OCI-LY7 (cell line): ENCODE results near the gene PRKAG2. TPM values are rescaled to one million over a fixed set of nuclear protein-coding genes. Genes with fewer than 3 reads are reported as not detected.

Source experiments
- BruUV-seq: library from RNA; stranded (reverse); fragments of 400-500 nt; replicated peaks from 2 replicates; lab custom pipeline; 2021; lab: Mats Ljungman, UMichigan
- CTCF ChIA-PET: fragments of 300-600 bp; sonication (Branson Sonifier 250); formaldehyde crosslinking; loops from one replicate; lab custom pipeline; 2022; ENCODE audit warnings: antibody characterized with exemption; ENCODE audit not compliant: unreplicated experiment; lab: Charles Lee
- POLR2A ChIA-PET: fragments of 300-600 bp; sonication (Branson Sonifier 250); formaldehyde crosslinking; loops from one replicate; lab custom pipeline; 2022; ENCODE audit warnings: antibody characterized with exemption; lab: Charles Lee
- DNase-seq: peaks from one replicate; pipeline ENCODE4 v3.0.0-alpha.2; 2015; ENCODE audit warnings: low spot score
- H2AFZ ChIP-seq: fragments of 200-600 bp; sonication (generic), shearing (Covaris generic); 2 replicates; pipeline ENCODE4 v1.6.1; 2014; ENCODE audit warnings: mild to moderate bottlenecking, antibody characterized with exemption, low read length, moderate library complexity
- H3K27ac ChIP-seq: fragments of 200-600 bp; sonication (generic); 2 replicates; pipeline ENCODE4 v1.5.1; 2014; ENCODE audit warnings: mixed run types, low read depth, mild to moderate bottlenecking, moderate library complexity, low read length, inconsistent platforms; ENCODE audit not compliant: poor library complexity, severe bottlenecking
- H3K36me3 ChIP-seq: fragments of 200-600 bp; sonication (generic); 2 replicates; pipeline ENCODE4 v1.6.1; 2014; ENCODE audit warnings: mild to moderate bottlenecking, antibody characterized with exemption, low read length, moderate library complexity, mixed read lengths; ENCODE audit not compliant: insufficient read depth
- H3K4me1 ChIP-seq: fragments of 200-600 bp; sonication (generic); 2 replicates; pipeline ENCODE4 v1.5.1; 2014; ENCODE audit warnings: mild to moderate bottlenecking, low read length; ENCODE audit not compliant: insufficient read depth, poor library complexity, severe bottlenecking
- H3K4me2 ChIP-seq: fragments of 200-600 bp; sonication (generic); 2 replicates; pipeline ENCODE4 v1.6.1; 2014; ENCODE audit warnings: mild to moderate bottlenecking, low read length
- H3K4me3 ChIP-seq: fragments of 200-600 bp; sonication (generic); 2 replicates; pipeline ENCODE4 v1.5.1; 2014; ENCODE audit warnings: mild to moderate bottlenecking, low read depth, low read length; ENCODE audit not compliant: poor library complexity, severe bottlenecking
- H3K79me2 ChIP-seq: fragments of 200-600 bp; sonication (generic); 2 replicates; pipeline ENCODE4 v1.6.1; 2016; ENCODE audit warnings: low read depth, mild to moderate bottlenecking, low read length, moderate library complexity, mixed read lengths; ENCODE audit not compliant: insufficient read depth
- H3K9me2 ChIP-seq: fragments of 200-600 bp; sonication (generic); 2 replicates; pipeline ENCODE4 v1.6.1; 2016; ENCODE audit warnings: mild to moderate bottlenecking, low read length, mixed read lengths; ENCODE audit not compliant: insufficient read depth
- H3K9me3 ChIP-seq: fragments of 200-600 bp; sonication (generic); 2 replicates; pipeline ENCODE4 v1.6.1; 2014; ENCODE audit warnings: mild to moderate bottlenecking, mixed run types, low read length, mixed read lengths
- H4K20me1 ChIP-seq: fragments of 200-600 bp; sonication (generic); 2 replicates; pipeline ENCODE4 v1.6.1; 2014; ENCODE audit warnings: mild to moderate bottlenecking, antibody characterized with exemption, low read length, moderate library complexity, mixed read lengths; ENCODE audit not compliant: insufficient read depth
- CTCF ChIP-seq: fragments of 200-600 bp; sonication (generic); conservative IDR thresholded peaks from 2 replicates; pipeline ENCODE4 v1.5.1; 2014; ENCODE audit warnings: mild to moderate bottlenecking, antibody characterized with exemption, low read length, moderate library complexity, mixed read lengths
- EZH2phosphoT487 ChIP-seq: fragments of 200-600 bp; sonication (generic); IDR thresholded peaks from 2 replicates; pipeline ENCODE4 v1.6.1; 2018; ENCODE audit warnings: low read depth, borderline replicate concordance, mild to moderate bottlenecking, mixed run types, antibody characterized with exemption, low read length, moderate library complexity, mixed read lengths
- intact Hi-C: fragments of 100-400 bp; cut with micrococcal nuclease; formaldehyde crosslinking; loops from one replicate; pipeline ENCODE4 v1.10.0; 2022; ENCODE audit not compliant: unreplicated experiment
- total RNA-seq, 2 experiments: library from RNA; depleted of rRNA in 1 of 2; stranded (reverse); fragments of >200 nt in 1 of 2; shearing (Covaris generic) in 1 of 2; gene quantifications; 2 replicates each; pipeline ENCODE4 v1.2.3, GENCODE V29; 2014 to 2022

Gene PRKAG2
- total RNA-seq, 2 experiments from 2014 or later: 1.2 to 5.1 TPM

GRCh38 chr7:151835636-151836035 is 41.3 kb downstream of the PRKAG2 start:
- BruUV-seq: no TSS peak
- no peak for DNase-seq
- TF ChIP-seq EZH2phosphoT487: no peak
- TF ChIP-seq CTCF: no peak
- Histone ChIP-seq H3K4me3 (no peak overlapping the region), H3K36me3 (no peaks in the 10 kb centered on the region), H3K9me2 (no peaks in the 10 kb centered on the region), H3K4me1 (peaks cover 11% of the 10 kb centered on the region), H2AFZ (no peak overlapping the region), H3K79me2 (no peaks in the 10 kb centered on the region), H3K9me3 (no peaks in the 10 kb centered on the region), H4K20me1 (no peaks in the 10 kb centered on the region), H3K4me2 (no peak overlapping the region), H3K27ac (no peak overlapping the region)
- intact Hi-C loops: no loop called here
- ChIA-PET POLR2A (interaction anchor here (0.7 kb wide), 1 partner anchor 24 kb away, joined by 3 read pairs; no protein-coding TSS in a partner anchor), CTCF (no interaction called here)

- Histone ChIP-seq H3K9me3 (no peaks in the 10 kb centered on the region), H3K36me3 (no peaks in the 10 kb centered on the region), H3K79me2 (no peaks in the 10 kb centered on the region), H3K4me3 (no peak overlapping the region), H3K27ac (no peak overlapping the region), H2AFZ (no peak overlapping the region), H3K4me1 (peaks cover 10% of the 10 kb centered on the region), H3K9me2 (no peaks in the 10 kb centered on the region), H4K20me1 (no peaks in the 10 kb centered on the region), H3K4me2 (no peak overlapping the region)
- TF ChIP-seq EZH2phosphoT487 (no peak), CTCF (no peak)
- intact Hi-C loops: no loop called here
- ChIA-PET POLR2A (no interaction called here), CTCF (no interaction called here)
- no peak for DNase-seq
- no TSS peak for BruUV-seq
Observed at GRCh38 chr7:151834271-151835035, 42.5 kb downstream of the PRKAG2 start.

- no peaks in the 10 kb centered on the region for H3K9me2 ChIP-seq
- CTCF ChIA-PET: no interaction called here
- no peaks in the 10 kb centered on the region for H3K79me2 ChIP-seq
- intact Hi-C loops: no loop called here
- H3K4me1 ChIP-seq: peaks cover 2% of the 10 kb centered on the region
- POLR2A ChIA-PET: no interaction called here
- no peak for DNase-seq
- H3K27ac ChIP-seq: no peak overlapping the region
- no peak overlapping the region for H3K4me3 ChIP-seq
- no peak overlapping the region for H2AFZ ChIP-seq
- no peaks in the 10 kb centered on the region for H3K9me3 ChIP-seq
- H3K4me2 ChIP-seq: no peak overlapping the region
- no peaks in the 10 kb centered on the region for H4K20me1 ChIP-seq
- BruUV-seq: no TSS peak
- no peak for TF ChIP-seq EZH2phosphoT487
- TF ChIP-seq CTCF: no peak
- no peaks in the 10 kb centered on the region for H3K36me3 ChIP-seq
Observed at GRCh38 chr7:151833691-151834090, 43.2 kb downstream of the PRKAG2 start.
